ENCODE data around the gene ABHD5.
A peak's percentile ranks its signal among the peaks of the same experiment; 100 is the strongest.
"Not testable (repeated sequence)": the region's sequence is repeated elsewhere in the genome, so short reads cannot be mapped to it uniquely, and the experiment has no call there.

ABHD5 gene

DNA sequence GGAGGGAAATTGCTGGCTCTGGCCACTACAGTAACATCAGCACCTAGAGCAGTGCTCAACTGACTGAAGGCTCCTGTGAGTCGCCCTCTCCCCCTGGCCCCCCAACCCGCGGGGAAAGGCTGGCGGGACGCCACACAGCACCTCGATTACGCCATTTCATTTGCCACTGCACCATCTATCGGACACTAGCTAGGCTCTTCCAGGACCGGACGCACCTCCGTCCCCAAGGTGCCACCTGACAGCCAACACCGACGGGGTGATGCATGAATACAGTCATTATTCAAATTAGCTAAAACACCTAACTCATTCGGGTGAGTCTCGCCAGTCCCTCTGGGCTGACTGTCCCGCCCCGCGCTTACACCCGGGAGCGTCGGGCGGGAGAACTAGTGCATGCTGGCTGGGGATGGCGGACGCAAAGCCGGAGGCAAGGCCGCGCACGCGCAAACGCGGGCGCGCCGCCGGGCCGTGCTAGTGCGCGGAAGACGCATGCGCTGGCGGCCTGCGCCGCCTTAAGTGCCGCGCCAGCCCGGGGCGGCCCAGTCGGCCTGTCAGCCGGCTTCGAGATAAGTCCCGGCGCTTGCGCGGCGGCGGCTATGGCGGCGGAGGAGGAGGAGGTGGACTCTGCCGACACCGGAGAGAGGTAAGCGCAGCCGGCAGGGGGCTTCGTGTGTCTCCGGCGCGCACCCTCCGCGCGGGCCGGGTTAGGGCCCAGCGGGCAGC lies at the start of gene ABHD5:
TSS of gene ABHD5 (plus strand) at position 539 of the 720 bp plus-strand sequence. CDS start at position 594, 55 bp downstream.
- DNase-seq (ENCODE audit: low read depth): peak; percentile 83

DNA sequence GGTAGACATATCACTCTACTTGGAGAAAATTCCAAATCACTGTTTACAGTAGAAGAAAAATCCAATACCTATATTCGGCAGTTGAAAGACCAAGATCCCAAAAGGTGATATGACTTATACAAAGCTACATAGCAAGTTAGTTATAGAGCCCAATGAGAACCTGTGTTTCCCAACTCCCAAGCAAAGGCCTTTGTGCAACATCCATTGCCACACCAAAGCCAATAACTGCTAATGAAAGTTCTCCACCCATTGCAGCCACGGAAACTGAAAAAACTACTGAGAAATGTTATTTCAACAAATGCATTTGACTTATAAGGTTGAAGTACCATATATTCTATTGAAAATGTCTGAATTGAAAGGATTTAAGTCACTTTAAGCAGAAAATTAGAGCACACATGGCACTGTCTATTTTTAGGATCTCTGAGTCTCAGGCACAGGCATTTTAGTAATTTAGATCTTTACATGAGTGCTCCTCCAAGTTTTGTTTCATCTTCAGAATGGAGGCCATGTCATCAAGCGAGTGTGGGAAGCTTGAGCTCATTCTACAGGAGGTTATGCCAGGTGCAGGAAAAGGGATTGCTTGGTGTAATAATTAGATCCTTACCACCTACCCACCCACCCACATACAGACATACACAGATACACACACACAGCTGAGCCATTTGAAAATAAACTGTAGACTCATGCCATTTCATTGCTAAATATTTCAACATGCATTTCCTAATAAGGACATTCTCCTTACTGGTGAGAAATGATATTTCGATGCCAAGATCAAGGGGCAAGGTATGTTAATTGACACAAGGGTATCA lies 49.2 kb upstream of the ABHD5 start:
- DNase-seq (ENCODE audit: low read depth): no peak

DNA sequence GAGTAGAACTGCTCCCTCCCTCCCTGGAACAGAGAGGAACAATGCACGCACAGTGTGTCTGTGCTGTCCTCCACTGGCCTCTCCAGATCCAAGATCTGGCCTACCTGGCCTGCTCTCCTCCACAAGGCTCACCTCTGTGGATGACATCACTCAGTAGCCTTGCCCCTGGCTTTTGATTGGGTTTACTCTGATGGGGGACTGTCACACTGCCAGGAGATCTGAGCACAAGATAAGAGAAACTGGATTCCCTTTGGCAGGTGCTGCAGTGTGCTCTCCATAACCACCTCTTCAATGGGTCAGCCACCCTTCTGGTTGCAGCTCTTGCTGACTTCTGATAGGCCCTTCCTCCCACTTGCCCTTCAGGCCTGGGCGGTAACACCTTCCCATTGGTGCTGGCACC lies 46.3 kb upstream of the ABHD5 start:
- DNase-seq (ENCODE audit: low read depth): no peak

DNA sequence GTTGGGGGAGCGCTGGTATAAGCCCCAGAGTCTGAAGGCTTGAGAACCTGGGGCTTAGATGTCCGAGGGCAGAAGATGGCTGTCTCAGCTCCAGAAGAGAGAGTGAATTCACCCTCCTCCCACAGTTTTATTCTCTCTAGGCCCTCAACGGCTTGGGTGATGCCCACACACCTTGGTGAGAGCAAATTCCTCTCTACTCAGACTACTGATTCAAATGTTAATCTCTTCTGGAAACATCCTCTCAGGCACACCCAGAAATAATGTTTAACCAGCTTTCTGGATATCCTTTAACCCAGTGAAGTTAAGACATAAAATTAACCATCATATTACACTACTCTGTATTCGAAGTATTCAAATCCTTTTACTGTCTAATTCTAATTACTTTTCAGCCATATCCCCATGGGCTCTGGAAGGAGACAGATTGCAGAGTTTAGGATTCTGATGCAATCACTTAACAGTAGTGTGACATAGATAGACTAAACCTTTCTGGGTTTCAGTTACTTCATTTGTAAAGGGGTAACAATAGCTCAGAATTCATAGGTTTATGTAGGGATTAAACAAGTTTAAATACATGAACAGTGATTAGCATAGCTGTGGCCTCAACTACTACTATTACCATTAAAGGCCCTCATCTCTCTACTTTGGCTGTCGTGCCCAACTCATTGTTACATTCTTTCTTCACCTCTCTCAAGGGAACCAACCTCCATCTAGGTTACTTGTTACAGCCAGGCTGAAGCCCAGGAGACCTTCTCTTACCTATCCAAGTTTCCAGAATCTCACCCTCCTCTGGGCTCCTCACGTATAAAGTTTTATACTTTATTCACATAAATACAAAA lies 43.2 kb upstream of the ABHD5 start:
- DNase-seq (ENCODE audit: low read depth): no peak

DNA sequence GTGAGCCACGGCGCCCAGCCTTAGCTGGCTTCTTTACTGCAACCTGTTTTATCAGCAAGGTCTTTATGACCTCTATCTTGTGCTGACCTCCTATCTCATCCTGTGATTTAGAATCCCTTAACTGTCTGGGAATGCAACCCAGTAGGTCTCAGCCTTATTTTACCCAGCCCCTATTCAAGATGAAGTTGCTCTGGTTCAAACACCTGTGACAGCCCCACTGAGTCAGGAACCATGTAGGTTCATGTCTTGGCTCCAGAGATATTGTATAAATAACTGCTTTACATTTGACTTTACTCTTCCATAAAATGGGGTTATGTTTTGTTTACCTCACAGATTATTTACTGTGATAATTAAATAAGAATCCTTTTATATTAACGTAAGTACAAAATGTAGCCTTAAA lies 41.8 kb upstream of the ABHD5 start:
- no peak for DNase-seq (ENCODE audit: low read depth)

DNA sequence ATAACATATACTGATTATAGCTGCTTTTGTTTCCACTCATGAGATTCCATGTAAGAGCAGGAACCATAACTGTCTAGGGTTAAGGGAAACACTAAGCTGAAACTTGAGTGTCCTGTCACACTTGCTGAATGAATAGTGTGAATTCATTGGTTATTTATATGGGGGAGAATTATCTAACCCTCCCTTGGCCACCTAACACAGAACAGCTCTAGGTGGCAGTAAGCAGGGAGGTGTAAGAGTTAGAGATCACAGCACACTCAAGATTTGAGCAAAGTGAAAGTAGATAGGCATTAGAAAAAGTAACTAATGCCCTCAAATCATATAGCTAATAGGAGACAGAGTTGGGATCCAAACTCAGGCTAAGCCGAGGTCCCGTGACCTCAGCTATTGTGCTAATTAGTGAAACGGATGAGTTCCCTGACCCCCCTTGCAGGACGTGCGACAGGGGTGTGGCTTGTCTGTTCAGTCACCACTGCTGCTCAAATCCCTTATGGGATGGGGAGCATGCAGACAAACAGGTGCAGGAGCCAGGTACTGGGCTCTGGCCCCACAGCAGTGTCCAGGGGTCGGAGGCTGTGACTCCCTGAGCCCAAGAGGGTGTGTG lies 41.3 kb upstream of the ABHD5 start:
- DNase-seq (ENCODE audit: low read depth): no peak

DNA sequence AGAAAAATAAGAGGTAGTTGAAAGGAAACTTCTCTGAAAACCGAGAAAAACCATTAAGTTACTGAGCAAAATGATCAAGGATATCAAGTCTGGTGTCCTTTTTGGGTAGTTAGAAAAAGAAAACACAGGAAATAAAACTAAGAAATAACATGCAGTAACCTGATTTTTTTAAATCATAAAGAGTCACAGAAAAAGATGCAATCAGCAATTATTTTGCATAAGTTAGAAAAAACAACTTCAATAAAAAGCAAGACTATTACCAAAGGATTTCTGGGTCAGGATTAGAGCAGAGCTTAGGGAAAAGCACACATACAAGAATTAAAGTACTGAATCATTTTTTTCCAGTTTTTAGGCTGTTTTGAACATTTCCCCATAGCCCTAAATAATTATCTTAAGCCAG lies 40.4 kb upstream of the ABHD5 start:
- DNase-seq (ENCODE audit: low read depth): no peak

DNA sequence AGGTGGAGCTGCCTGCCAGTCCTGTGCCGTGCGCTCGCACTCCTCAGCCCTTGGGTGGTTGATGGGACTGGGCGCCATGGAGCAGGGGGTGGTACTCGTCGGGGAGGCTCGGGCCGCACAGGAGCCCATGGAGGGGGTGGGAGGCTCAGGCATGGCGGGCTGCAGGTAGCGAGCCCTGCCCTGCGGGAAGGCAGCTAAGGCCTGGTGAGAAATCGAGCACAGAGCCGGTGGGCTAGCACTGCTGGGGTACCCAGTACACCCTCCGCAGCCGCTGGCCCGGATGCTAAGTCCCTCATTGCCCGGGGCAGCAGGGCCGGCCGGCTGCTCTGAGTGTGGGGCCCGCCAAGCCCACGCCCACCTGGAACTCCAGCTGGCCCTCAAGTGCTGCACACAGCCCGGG lies 34.3 kb upstream of the ABHD5 start:
- DNase-seq (ENCODE audit: low read depth): not testable (repeated sequence)

DNA sequence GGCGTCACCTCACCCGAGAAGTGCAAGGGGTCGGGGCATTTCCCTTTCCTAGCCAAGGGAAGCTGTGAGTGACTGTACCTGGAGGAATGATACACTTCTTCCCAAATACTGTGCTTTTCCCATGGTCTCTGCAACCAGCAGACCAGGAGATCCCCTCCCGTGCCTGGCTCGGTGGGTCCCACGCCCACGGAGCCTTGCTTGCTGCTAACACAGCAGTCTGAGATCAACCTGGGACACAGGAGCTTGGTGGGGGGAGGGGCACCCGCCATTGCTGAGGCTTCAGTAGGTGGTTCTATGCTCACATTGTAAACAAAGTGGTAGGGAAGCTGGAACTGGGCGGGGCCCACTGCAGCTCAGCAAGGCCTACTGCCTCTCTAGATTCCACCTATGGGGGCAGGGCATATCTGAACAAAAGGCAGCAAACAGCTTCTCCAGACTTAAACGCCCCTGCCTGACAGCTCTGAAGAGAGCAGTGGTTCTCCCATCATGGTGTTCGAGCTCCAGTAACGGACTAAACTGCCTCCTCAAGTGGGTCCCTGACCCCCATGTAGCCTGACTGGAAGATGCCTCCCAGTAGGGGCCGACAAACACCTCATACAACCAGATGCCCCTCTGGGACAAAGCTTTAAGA lies 31.4 kb upstream of the ABHD5 start:
- DNase-seq (ENCODE audit: low read depth): no peak

DNA sequence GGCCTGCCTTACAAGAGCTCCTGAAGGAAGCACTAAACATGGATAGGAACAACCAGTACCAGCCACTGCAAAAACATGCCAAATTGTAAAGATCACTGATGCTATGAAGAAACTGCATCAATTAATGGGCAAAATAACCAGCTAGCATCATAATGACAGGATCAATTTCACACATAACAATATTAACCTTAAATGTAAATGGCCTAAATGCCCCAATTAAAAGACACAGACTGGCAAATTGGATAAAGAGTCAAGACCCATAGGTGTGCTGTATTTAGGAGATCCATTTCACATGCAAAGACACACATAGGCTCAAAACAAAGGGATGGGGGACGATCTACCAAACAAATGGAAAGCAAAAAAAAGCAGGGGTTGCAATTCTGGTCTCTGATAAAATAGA lies 29.4 kb upstream of the ABHD5 start:
- not testable (repeated sequence) for DNase-seq (ENCODE audit: low read depth)

DNA sequence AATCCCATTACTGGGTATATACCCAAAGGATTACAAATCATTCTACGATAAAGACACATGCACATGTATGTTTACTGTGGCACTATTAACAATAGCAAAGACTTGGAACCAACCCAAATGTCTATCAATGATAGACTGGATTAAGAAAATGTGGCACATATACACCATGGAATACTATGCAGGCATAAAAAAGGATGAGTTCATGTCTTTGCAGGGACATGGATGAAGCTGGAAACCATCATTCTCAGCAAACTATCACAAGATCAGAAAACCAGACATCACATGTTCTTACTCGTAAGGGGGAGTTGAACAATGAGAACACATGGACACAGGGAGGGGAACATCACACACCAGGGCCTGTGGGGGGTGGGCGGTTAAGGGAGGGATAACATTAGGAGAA lies 25.7 kb upstream of the ABHD5 start:
- DNase-seq (ENCODE audit: low read depth): not testable (repeated sequence)

DNA sequence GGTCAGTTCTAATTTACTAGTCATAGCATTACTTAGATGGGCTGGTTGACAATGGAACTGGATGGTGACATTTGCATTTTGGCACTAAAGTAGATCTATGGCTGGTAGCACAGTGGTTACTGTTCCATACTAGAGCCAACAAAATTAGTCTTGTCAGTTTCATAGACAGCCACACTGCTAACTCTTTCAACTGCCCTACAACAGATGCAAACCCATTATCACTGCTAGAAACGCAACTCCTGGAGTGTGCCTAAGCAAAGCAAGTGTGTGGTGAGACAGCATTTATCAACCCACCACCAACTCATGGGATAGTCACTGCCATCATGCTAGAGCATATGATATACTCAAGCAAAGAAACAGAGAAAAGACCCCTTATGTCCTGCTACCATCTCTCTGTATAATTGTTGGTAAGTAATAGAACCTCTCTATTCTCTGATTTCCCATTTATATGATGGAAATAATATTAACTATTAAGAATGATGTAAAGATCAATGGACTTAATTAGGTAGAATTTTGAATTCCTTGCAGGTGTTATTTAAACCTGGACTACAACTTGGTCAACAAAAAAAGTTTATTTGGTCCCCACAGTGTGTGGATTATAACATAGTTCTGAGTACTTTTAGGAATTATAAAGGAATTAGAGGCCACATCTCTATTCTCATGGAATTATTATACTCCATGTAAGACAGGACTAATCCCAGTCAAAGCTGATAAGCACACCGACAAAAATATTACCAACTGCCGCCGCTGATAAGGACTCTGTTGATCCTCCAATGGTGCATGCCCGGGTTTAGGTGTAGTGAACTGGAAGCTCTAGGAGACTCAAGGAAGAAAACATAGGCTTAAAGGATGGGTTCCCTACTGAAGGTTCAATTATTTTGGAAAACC lies 19.9 kb upstream of the ABHD5 start:
- no peak for DNase-seq (ENCODE audit: low read depth)

DNA sequence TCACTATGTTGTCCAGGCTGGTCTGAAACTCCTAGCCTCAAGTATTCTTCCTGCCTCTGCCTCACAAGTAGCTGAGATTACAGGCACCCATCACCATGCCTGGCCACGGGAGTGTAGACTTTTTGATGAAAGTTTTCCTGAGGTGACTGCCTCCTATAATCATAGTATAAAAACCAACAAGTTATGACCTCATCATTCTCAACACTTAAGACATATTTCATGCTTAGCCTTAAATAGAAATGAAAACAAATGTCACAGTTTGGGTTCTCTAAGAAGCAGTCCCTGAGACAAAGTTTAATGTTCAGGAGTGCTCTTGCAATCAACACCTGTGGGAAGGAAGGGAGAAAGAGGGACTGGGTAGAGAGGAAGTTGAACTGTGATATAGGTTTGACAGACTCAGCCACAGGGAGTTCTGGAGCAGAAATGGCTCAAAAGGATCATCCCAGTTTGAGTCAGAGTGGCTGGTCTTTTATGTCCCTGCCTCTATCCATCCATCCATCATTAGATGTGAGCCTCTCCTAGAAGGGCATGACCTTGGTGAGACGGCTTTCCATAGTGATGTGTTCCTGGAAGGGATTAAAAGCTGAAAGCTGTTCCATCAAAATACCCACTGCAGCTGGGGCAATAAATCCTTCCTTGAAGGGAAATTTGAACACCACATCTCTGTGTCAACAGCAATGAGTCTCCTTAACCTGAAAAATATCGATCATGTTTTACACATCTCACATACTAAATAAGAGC lies 16.2 kb upstream of the ABHD5 start:
- DNase-seq (ENCODE audit: low read depth): no peak

DNA sequence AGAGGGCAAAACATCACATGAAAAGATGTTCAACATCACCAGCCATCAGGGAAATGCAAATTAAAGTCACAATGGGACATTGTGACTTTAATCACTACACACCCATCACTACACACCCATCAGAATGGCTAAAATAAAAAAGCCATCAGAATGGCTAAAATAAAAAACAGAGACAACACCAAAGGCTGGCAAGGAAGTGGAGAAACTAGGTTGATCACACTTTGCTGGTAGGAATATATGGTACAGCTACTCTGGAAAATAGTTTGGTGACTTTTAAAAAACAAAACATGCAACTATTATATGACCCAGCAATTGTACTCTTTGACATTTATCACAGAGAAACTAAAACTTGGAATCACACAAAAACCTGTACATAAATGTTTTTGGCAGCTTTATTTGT lies 15.1 kb upstream of the ABHD5 start:
- DNase-seq (ENCODE audit: low read depth): no peak

DNA sequence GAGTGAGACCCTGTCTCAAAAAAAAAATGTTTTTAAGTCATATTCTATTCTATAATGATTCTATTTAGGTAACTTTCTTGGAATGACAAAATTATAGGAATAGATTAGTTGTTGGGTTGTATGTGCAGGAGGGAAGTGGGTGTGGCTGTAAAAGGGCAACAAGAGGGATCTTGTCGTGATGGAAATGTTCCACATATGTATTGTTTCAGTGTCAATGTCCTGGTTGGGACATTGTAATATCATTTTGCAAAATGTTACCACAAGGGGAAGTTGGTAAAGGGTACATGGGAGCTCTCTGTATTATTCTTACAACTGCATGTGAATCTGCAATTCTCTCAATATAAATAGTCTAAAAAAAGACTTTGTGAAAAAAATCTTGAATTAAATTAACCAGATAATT lies 14.3 kb upstream of the ABHD5 start:
- DNase-seq (ENCODE audit: low read depth): no peak

DNA sequence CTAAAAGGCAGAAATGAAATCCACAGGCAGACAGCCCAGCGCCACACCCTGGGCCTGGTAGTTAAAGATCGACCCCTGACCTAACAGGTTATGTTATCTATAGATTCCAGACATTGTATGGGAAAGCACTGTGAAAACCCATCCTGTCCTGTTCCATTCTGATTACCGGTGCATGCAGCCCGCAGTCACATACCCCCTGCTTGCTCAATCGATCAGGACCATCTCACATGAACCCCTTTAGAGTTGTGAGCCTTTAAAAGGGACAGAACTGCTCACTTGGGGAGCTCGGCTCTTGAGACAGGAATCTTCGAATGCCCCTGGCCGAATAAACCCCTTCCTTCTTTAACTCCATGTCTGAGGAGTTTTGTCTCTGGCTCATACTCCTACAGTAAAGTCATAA lies 12.4 kb upstream of the ABHD5 start:
- DNase-seq (ENCODE audit: low read depth): not testable (repeated sequence)

DNA sequence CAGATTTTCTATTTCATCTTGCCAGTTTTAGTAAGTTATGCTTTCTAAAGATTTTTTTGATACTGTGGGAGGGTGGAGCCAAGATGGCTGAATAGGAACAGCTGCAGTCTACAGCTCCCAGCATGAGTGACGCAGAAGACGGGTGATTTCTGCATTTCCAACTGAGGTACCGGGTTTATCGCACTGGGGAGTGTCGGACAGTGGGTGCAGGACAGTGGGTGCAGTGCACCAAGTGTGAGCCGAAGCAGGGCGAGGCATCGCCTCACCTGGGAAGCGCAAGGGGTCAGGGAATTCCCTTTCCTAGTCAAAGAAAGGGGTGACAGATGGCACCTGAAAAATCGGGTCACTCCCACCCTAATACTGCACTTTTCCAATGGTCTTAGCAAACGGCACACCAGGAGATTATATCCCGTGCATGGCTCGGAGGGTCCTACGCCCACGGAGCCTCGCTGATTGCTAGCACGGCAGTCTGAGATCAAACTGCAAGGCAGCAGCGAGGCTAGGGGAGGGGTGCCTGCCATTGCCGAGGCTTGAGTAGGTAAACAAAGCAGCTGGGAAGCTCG lies 11.8 kb upstream of the ABHD5 start:
- not testable (repeated sequence) for DNase-seq (ENCODE audit: low read depth)

DNA sequence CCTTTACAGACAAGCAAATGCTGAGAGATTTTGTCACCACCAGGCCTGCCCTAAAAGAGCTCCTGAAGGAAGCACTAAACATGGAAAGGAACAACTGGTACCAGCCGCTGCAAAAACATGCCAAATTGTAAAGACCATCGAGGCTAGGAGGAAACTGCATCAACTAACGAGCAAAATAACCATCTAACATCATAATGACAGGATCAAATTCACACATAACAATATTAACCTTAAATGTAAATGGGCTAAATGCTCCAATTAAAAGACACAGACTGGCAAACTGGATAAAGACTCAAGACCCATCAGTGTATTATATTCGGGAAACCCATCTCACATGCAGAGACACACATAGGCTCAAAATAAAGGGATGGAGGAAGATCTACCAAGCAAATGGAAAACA lies 9.9 kb upstream of the ABHD5 start:
- not testable (repeated sequence) for DNase-seq (ENCODE audit: low read depth)

DNA sequence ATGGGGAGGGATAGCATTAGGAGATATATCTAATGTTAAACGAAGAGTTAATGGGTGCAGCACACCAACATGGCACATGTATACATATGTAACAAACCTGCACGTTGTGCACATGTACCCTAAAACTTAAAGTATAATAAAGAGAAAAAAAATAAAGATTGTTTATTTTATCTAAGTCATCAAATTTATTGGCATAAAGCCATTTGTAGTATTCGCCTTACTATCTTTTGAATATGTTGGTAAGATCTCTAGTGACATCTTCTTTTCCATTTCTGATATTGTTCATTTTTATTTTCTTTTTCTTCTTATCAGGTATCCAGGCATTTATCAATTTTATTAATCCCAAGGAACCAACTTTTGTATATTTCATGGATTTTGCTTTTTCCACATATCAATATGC lies 5.8 kb upstream of the ABHD5 start:
- DNase-seq (ENCODE audit: low read depth): no peak

DNA sequence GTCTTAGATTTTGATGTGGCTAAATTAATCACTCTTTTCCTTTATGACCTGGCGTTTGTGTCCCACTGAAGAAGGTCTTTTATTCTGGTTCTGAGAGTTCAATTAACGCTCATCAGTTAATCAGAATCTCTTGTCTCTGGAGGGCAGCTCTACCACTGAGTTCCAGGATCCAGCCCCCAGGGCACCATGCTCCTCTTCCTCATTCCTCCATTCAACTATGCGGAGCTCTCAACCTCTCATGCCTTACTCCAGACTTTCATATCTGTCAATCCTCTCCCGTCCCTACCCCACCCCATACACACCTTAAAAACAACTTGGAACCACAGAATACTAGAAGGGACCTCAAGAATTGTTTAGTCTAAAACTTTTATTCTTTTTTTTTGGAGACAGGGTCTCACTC lies 4.8 kb upstream of the ABHD5 start:
- DNase-seq (ENCODE audit: low read depth): no peak
